ENCODE measurements around the gene ATRX.

GRCh38 chrX:77548751-77549150 lies 237.3 kb downstream of the ATRX start:
- TF ChIP-seq EZH2 (IDR thresholded peaks at IDR 0.05; ENCODE audit: borderline replicate concordance, low read depth, low read length, severe bottlenecking) (no peak), CTCF (IDR thresholded peaks at IDR 0.05; ENCODE audit: extremely low read depth in 1 of 2, insufficient read depth in 1 of 2, low read depth in 1 of 2, low read length in 2 of 2) (no peak), MYC (IDR thresholded peaks at IDR 0.05; ENCODE audit: low read depth, low read length) (no peak), MAX (IDR thresholded peaks at IDR 0.05; ENCODE audit: insufficient read depth, insufficient read length) (no peak)
